Transverse colon (tissue), 4 donors: ENCODE results near the gene BPIFB4. TPM values are rescaled to one million over a fixed set of nuclear protein-coding genes. Genes with fewer than 3 reads are reported as not detected.
"Not testable (repeated sequence)": the region's sequence is repeated elsewhere in the genome, so short reads cannot be mapped to it uniquely, and the experiment has no call there.

ENCODE experiments used
- DNase-seq: peaks from one replicate; pipeline ENCODE4 v3.0.0-alpha.2; 2019
- H3K27ac ChIP-seq, 4 donors: fragments of 200-600 bp; sonication (generic); 2 replicates each; pipeline ENCODE4 v1.5.1; 2016 to 2018; ENCODE audit warnings: inconsistent platforms in 4 of 4
- H3K27me3 ChIP-seq: fragments of 200-600 bp; sonication (generic); 2 replicates; pipeline ENCODE4 v1.5.1; 2017; ENCODE audit warnings: inconsistent platforms
- H3K36me3 ChIP-seq, 4 donors: fragments of 200-600 bp; sonication (generic); 2 replicates each; pipeline ENCODE4 v1.5.1; 2017 to 2019; ENCODE audit warnings: inconsistent platforms in 4 of 4
- H3K4me1 ChIP-seq, 4 donors: fragments of 200-600 bp; sonication (generic); 2 replicates each; pipeline ENCODE4 v1.5.1; 2017 to 2020; ENCODE audit warnings: inconsistent platforms in 4 of 4
- H3K4me3 ChIP-seq, 4 donors: fragments of 200-600 bp; sonication (generic); 1 replicate in 1 of 4; 2 replicates in 3 of 4; pipeline versions ENCODE4 v1.5.1 to v1.6.1; 2017 to 2019; ENCODE audit warnings: inconsistent platforms in 4 of 4
- H3K9me3 ChIP-seq, 2 donors: fragments of 200-600 bp; sonication (generic); 2 replicates each; pipeline ENCODE4 v1.5.1; 2017 to 2019; ENCODE audit warnings: inconsistent platforms in 2 of 2
- CTCF ChIP-seq, 5 experiments: fragments of 200-600 bp in 3 of 5; fragments of 450-650 bp in 2 of 5; sonication (generic) in 3 of 5; IDR thresholded peaks; 1 replicate in 2 of 5; 2 replicates in 3 of 5; pipeline ENCODE4 v1.5.1; 2016 to 2017; ENCODE audit warnings: antibody characterized with exemption in 5 of 5, inconsistent platforms in 3 of 5, mild to moderate bottlenecking in 2 of 5, moderate library complexity in 1 of 5
- EP300 ChIP-seq: sonication (generic); formaldehyde crosslinking; IDR thresholded peaks from one replicate; pipeline ENCODE4 v1.6.1; 2017; ENCODE audit warnings: antibody characterized with exemption, low read depth
- POLR2A ChIP-seq: fragments of 450-650 bp; IDR thresholded peaks from one replicate; pipeline ENCODE4 v1.6.1; 2016; ENCODE audit warnings: antibody characterized with exemption, mild to moderate bottlenecking, moderate library complexity
- POLR2AphosphoS5 ChIP-seq, 3 donors: sonication (generic); formaldehyde crosslinking; IDR thresholded peaks; one replicate each; pipeline ENCODE4 v1.6.1; 2016; ENCODE audit warnings: antibody characterized with exemption in 3 of 3
- WGBS, 2 donors: methylation state at CpG; one replicate each; pipeline ENCODE4 v1.1.5; 2018; ENCODE audit warnings: low coverage in 1 of 2; 5-methylcytosine and 5-hydroxymethylcytosine counted together
- in situ Hi-C, 4 donors: fragments of 200-750 bp; cut with MboI; loops; one replicate each; pipeline versions ENCODE4 v1.15.0 to v1.15.1; 2017; ENCODE audit warnings: low sequenced_read_pairs in 3 of 4, low pct_ligation_motif_present in 1 of 4, low pct_unique_long_range_greater_than_20kb in 1 of 4
- intact Hi-C: fragments of 100-400 bp; cut with DNase I; formaldehyde crosslinking; loops from one replicate; pipeline ENCODE4 v1.15.1; 2023; ENCODE audit warnings: low total_unique reads
- total RNA-seq, 4 donors: library from RNA; depleted of rRNA; stranded (reverse); fragments of >200 nt; gene quantifications; one replicate each; pipeline ENCODE4 v1.1.0, GENCODE V29; 2016

The BPIFB4 gene
- total RNA-seq, 4 donors from 2014 or later: not detected

- DNase-seq: no peak
- in situ Hi-C loops: no loop called here
- no peak overlapping the region for H3K4me3 ChIP-seq
- H3K36me3 ChIP-seq: no peaks in the 10 kb centered on the region
- no peaks in the 10 kb centered on the region for H3K4me1 ChIP-seq
- TF ChIP-seq EP300 (no peak), POLR2AphosphoS5 (IDR thresholded peaks at IDR 0.05) (no peak), POLR2A (no peak), CTCF (IDR thresholded peaks at IDR 0.05) (no peak)
- intact Hi-C loops: no loop called here
- WGBS, 2 donors: 50 to 76% methylated on average over 1 to 3 of the region's 3 CpGs
- H3K9me3 ChIP-seq: no peaks in the 10 kb centered on the region
- no peaks in the 10 kb centered on the region for H3K27me3 ChIP-seq
- no peak overlapping the region for H3K27ac ChIP-seq
These were observed 40.6 kb downstream of the BPIFB4 start for GRCh38 chr20:33119725-33120720.

- intact Hi-C loops: no loop called here
- Histone ChIP-seq H3K4me1 (no peaks in the 10 kb centered on the region), H3K27ac (no peak overlapping the region), H3K4me3 (no peak overlapping the region), H3K36me3 (no peaks in the 10 kb centered on the region), H3K9me3 (no peaks in the 10 kb centered on the region), H3K27me3 (no peaks in the 10 kb centered on the region)
- TF ChIP-seq POLR2A: no peak
- TF ChIP-seq POLR2AphosphoS5 (IDR thresholded peaks at IDR 0.05): no peak
- no peak for TF ChIP-seq EP300
- no peak for TF ChIP-seq CTCF (IDR thresholded peaks at IDR 0.05)
- 71 to 95% methylated on average over 1 to 3 of the region's 3 CpGs for WGBS, 2 donors
- no peak for DNase-seq
- in situ Hi-C loops: no loop called here
These were observed 41.5 kb downstream of the BPIFB4 start for GRCh38 chr20:33120934-33121333.

GRCh38 chr20:33122297-33122696 is 42.9 kb downstream of the BPIFB4 start:
- H3K27ac ChIP-seq, DNase-seq, H3K27me3 ChIP-seq, H3K4me1 ChIP-seq, H3K9me3 ChIP-seq, in situ Hi-C loops, H3K4me3 ChIP-seq, intact Hi-C loops, H3K36me3 ChIP-seq: not testable (repeated sequence)
- WGBS, 2 donors: 33% methylated on average over 1 of the region's 1 CpG; no CpG with 5 or more reads in 1 of the 2 donors

- Histone ChIP-seq H3K9me3 (no peaks in the 10 kb centered on the region), H3K27me3 (no peaks in the 10 kb centered on the region), H3K4me3 (no peak overlapping the region), H3K27ac (no peak overlapping the region), H3K36me3 (no peaks in the 10 kb centered on the region), H3K4me1 (no peaks in the 10 kb centered on the region)
- 58% methylated on average over 2 of the region's 2 CpGs; no CpG with 5 or more reads in 1 of the 2 donors for WGBS, 2 donors
- in situ Hi-C loops: no loop called here
- TF ChIP-seq POLR2A: no peak
- no peak for TF ChIP-seq EP300
- TF ChIP-seq CTCF (IDR thresholded peaks at IDR 0.05): no peak
- intact Hi-C loops: no loop called here
- no peak for DNase-seq
These were observed 44.8 kb downstream of the BPIFB4 start for GRCh38 chr20:33124261-33124660.
